IPS DF 4.7 (cell line): ENCODE measurements around the gene STAMBP.
"Not testable (repeated sequence)": the region's sequence is repeated elsewhere in the genome, so short reads cannot be mapped to it uniquely, and the experiment has no call there.

Source experiments
- DNase-seq: peaks from one replicate; pipeline ENCODE4 v3.0.0-alpha.2; 2013; ENCODE audit warnings: low spot score; ENCODE audit errors: extremely low read depth

STAMBP gene

DNA sequence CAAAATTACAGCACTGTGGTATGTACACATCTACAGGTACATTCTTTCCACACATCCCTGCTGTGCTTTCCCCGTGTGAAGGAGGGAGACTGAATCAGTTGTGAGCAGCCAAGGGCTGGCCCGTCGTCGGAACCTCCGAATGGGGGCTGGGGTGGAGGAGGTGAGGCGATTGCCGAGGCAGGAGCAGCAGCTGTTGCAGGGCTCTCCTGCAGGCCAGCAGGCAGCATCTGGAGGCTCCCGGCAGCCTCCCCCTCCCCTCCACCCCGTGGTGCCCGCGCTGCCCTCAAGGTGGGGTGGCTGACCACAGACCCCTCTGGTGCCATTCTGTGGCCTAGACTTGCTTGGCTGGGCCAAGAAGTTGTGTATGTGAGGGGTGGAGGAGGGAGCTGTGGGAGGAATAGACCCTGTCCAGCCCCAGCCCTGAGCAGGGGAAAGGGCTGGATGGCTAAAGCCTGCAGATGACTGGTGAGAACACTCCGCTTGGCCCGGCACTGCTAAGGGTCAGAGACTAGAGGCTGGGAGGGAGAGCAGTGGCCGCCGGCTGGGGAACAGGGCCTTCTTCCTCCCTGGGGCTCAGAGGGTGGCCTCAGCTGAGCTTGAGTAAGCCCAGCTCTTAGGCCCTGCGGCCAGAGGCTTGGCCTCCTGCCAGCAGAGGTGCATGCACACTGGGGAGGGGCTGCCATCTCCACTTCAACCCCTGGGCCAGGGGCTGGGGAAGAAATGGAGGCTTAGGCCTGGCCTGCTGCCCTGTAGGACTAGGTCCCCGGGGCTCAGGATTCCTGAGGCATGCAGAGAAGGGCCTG, 7.6 kb downstream of the STAMBP start:
- DNase-seq = no peak

DNA sequence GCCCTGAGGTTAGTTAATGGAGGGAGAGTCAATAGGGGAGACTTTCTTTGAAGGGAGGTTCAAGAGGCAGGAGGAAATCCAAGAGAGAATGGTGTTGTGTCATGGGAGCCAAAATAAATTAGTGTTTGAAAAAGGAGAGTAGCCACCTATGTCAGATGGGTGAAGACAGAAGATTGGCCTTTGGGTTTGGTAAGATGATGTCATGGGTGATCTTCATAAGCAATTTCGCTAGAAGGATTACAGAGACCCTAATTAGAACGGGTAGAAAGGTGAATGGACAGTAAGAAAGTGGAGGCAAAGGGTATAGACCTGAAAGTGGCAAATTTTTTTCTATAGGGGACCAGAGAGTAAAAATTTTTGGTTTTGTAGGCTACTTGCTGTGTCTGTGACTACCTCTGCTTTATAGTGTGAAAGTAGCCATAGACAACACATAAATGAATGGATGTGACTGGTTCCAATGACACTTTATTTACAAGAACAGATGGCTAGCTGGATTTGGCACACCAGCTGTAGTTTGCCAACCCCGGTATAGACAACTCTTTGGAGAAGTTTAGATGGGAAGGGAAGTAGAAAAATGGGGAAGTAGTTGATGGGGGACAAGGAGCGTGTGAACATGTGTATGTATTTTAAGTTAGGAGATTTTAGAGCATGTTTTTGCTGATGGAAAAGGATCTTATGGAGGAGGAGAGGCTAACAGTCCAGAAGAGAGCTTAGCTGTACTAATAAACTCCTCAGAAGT, 9.3 kb downstream of the STAMBP start:
- no peak for DNase-seq

DNA sequence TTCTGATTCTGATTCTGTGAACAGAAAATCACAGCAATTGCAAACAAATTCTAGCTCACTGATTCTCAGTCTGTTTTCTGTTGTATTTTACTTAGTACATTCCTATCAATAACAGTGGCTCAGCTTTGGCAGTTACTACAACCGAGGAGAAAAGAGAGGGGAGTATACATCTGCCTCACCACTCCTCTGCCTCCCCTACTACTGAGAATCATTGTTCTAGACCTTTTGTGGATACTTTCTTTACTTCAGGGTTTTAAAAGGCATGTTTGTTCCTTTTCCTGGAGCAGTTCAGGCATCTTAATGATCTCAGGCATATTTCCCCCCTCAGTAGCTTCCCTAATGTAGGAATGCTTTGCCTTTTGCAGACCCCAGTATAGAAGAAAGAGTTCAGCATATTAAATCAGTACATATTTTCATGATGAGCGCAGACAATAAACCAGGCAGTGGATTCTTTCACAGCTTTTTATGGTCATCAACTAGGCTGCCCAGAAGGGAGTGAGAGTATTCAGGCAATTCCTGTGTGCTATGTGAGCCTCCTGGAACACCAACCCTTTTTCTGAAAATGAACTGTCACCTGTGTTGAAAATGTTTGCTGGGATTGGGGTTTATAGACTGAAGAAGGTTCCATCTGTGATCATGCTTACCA, 10.3 kb downstream of the STAMBP start:
- DNase-seq = no peak

DNA sequence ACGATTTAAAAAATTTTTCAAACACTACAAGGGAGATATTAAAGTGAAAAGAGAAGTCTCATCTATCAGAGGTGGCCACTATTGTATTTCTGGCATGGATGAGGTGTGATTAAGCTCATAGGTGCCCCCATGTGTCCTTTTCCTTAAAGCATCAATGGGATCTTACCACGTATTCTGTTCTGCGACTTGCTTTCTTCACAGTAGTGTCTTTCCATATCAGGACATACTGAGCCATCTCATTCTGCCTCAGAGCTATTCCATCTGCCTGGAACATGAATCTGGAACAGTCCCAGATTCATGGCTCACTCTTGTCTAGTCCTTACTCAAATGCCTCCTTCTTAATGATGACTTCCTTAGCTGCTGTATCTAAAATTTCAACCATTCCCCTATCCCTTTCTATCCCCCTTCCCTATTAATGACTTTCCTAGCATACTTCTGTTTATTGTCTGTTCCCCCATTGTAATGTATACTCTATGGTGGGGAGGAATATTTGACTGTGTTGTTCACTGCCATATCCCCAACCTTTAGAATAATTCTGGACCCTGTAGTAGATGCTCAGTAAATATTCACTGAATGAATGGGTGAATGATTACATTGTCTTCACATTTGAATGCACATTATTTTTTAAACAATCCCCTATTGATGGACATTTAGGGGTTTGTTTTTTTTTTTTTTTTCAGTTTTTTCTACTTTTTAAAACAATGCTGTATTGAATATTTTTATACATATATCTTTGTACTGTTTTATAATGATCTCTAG, 11.1 kb downstream of the STAMBP start:
- DNase-seq = no peak

DNA sequence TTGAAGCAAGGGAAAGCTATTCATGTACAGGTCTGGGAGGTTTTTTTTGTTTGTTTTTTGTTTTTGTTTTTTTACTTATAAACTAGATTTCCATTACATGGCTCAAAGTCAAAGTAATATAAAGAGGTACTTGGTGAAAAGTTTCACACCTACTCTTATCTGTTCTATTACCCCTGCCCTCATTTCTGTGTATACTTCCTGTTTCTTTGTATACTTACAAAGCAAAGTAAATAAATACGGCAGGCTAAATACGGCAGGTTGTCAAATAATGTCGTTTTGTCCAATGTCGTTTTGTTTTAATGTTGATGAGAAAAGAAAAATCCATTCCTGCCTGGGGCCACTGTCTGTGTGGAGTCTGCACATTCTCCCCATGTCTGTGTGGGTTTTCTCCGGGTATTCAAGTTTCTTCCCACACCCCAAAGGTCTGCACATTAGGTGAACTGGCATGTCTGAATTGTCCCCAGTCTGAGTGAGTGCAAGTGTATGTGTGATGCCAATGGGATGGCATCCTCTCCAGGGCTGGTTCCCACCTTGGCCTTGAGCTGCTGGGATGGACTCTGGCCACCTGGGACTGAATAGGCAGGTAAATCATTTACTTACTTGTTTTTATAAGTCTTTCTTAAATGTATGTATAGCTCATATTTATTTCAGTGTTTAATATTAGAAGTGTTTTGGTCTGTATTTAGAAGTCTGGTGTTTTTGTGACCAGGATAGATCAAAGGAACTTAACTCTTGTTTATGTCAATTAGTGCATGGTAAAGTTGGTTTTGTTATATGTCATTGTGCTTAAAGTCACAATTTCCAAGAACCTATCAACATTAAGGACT, 13.4 kb downstream of the STAMBP start:
- no peak for DNase-seq

DNA sequence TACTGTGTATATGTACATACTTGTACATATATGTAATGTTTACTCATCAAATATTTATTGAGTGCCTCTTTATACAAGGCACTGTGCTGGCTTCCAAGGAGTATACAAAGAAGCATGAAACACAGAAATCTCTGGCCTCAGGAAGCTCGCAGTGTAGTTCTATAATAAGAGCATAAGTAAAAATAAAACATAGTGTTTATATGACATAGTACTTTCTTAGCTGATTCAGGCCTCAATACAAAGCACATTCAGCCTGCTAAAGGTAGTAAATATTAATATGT, 13.9 kb downstream of the STAMBP start:
- DNase-seq = no peak

DNA sequence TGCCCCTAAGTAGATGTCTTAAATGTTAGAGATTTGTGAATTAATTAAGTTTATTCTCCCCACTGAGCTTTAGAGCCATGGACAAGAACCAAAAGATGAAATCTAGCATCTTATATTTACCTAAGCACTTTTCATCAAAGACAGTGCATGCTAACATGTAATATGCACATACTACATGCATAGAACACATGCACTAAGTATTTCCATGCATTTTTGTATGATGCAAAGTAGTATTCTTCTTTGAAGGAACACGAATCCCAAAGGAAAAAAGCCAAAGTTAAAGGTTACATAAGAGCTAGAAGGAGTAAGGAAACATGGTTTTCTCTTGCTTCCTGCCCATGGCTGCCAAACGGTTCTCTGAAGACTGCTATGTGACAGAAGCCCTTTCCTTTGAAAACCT, 15.3 kb downstream of the STAMBP start:
- DNase-seq = no peak

DNA sequence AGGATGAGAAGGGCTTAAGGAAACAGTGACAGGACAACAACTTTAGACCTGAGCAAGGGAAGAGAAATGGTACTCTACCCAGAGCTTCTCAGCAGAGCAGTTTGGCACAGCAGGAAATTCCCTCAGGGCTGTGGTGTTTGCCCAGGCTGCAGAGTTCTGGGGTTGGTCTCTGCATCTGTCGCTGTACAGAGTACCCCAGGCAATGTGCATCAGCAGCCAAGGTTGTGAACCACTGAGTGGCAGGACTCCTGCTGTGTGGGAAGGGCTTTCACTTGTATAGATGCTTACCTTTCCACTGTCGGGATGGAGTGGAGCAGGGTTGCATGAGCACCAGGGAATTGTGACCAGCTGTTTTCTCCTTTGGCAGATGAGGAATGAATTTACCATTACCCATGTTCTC, 21.2 kb downstream of the STAMBP start:
- DNase-seq = no peak

DNA sequence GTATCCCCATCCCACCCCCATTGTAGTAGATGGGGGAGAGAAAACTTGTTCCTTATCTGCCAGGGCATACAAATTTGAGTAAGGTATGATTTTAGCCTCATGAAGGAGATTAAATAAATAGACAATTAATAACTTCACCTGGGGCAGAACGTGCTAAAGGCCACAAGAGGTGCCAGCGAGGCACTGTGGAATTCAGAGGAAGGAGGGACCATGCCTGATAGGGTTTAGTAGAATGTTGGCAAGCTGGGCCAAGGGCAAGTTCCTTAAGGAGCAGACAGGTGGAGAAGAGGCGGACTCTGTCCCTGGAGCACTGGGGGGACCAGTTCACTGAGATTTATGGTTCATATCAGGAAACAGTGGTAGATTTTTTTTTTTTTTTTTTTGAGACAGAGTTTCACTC, 22.5 kb downstream of the STAMBP start:
- DNase-seq = no peak

DNA sequence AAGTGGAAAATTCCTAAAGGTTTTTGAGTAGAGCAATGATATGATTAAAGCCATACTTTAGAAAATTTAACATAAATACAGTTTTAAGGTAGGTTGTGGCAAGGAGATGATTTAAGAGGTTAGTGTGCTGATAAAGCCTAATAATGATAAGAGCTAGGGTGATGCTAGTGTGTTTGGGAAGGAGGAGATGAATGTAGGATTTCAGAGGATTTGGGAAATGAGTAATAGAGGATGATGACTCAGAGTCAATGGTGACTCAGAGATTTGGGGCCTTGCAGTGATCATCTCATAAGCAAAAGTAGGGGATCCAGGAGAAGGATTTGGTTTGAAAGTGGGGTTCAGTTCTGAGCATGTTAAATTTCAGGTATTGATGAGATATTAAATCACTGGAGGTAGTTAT, 23.3 kb downstream of the STAMBP start:
- DNase-seq = no peak

DNA sequence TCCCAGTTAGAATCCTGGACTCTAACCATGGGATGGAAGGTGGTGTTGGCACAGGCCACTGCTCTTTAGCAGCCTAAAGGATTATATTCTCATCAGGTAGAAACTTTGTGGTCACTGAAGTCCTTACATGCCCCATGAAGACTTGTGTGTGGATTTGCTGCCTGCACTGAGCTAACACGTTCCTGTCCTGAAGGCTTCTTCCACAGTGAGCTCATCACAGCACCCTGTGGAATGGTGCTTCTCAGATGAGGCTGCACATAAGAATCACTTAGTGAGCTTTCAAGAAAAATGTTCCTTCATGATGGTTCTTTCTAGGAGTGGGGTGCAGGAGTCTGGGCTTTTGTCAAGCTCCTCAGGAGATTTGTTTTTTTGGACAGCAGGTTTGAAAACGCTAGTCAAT, 26.8 kb downstream of the STAMBP start:
- no peak for DNase-seq

DNA sequence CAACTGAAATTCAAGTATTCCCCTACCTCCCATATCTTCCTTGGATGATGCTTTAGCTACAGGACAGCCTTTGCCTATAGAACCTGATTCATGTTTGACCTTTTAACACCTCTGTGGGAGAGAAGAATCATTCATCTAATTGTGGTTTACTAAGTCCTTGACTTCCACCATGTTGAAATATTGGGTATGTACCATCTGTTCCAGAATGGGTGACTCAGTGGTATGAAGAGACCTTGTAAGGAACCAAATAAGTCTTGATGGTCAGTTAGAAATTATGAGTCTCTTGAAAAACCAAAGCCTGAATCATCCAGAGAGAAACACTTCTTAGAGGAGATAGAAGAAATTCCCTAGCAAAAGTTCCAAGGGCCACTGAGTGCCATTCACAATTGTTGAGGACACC, 27.5 kb downstream of the STAMBP start:
- DNase-seq = no peak

DNA sequence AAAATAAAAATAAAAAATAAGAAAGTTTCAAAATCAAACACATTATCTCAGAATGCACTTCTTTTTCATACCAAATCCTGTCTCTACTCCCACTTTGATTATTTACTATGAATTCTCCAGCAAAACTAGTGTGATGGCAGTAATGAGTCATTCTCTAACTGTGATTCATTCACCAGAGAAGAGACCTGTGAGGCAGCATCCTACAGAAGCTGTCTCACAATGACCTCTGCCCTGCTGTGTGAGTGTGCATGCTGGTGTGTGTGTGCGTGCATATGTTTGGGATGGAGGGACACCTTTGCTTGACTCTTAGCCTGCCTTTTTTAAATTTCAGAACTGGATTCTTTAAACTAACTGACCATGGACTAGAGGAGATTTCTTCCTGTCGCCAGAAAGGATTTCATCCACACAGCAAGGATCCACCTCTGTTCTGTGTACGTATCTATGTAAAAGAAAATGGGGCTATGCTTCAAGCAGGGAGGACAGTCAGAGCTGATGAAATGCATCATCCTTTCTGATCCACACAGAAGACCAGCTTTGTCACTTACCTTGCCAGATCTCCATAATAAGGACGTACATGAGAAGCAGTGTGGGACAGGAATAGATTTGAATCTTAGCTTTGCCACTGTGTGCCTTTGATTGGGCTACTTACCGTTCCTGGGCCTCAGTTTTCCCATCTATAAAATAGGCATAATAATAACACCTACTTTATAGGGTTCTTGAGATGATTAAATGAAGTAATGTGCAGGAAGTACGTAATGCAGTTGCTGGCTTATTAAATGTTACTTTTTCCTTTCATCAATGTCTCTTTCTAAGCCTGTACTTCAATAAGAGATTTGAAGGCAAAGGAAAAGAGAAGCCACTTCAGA, 31.2 kb downstream of the STAMBP start:
- DNase-seq = no peak

DNA sequence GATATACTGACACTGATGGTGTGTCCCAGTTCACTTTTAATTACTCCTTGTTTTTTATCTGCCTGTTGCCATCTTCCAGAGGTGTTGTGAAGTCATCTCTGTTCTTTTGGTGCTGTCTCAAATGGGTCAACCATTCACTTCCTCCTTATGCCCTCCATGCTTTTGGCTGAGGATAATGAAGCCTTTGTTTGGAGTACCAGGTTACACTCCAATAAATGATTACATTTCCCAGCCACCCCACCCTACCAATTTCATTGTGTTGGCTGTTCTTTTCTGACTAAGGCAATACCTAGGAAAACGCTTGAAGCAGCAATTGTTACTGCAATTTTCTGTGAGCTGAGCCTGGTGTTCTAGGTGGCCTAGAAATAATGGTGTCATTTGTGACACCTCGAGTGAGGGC, 34.2 kb downstream of the STAMBP start:
- DNase-seq = no peak

DNA sequence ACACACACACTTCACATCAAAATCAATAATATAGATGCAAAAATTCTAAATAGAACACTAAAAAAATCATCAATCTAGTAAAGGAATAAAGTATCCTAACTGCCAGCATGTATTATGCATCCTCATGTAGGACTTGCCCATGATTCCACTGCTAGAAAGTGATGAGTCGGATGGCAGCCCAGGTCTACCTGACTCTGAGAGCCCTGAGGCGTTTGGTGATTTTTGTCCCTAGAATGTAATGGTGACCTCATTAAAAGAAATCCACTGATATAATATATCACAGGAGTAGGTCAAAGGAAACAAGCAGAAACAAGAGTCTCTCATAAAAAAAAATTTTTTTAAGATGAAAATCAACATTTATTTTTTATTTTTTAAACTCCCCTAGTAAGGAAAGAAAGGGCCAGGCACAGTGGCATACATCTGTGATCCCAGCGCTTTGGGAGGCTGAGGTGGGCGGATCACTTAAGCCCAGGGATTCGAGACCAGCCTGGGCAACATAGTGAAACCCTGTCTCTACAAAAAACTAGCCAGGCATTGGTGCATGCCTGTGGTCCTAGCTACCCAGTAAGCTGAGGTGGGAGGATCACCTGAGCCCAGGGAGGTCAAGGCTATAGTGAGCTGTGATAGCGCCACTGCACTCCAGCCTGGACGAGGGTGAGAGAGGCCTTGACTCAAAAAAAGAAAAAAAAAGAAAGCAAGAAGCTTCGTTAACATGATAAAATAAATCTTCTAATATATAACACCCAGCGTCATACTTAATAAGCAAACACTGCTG, 39.6 kb downstream of the STAMBP start:
- DNase-seq = no peak

DNA sequence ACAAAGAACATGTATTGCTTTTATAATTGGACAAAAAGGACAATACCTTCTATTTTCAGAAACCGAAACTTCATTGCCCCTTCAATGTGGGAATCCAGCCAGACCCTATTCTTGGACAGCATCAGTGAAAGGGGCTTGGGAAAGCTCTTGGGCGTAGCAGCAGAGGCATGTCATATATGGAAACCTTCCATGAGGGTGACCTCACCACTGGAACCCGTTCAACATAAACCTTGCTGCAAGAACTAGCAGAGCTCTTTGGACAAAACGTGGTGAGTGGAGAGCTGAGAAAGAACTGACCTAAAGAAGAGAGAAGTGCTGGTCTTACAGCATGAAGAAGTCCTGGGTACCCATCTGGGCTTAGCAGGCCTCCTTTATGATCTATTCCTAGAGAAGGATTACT, 41.3 kb downstream of the STAMBP start:
- DNase-seq = no peak

DNA sequence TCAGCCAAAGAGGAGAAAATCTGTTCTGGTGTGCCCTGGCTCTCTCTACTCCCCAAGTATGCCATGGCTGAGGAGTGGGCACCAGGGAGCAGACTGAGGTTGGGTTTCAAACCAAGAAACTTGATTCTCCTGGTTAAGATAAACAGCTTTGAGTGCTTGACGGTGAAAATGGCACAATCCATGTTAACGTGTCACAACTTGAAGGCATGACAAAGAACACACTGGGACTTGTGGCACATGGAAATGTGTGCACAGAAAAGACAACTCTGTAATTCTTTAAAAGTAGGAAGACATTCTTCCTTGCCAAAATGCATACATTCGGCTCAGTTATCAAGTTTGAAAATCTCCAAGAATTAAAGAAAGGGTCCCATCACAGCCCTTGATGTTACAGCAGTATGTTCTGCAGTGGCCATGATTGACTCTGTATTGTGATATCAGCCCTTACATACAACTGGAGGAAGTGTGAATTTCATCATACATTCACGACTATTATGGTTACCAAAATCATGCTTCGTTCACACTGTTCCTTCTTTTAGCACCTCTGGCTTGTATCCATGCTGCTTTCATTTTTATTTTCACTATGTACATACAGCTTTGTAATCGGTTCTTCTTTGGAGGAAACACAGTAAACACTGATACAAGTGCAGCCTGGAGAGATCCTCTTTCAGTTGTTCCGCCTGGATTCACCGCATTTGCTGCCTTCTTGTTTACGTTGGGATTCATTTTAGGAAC, 48.5 kb downstream of the STAMBP start:
- DNase-seq = no peak

DNA sequence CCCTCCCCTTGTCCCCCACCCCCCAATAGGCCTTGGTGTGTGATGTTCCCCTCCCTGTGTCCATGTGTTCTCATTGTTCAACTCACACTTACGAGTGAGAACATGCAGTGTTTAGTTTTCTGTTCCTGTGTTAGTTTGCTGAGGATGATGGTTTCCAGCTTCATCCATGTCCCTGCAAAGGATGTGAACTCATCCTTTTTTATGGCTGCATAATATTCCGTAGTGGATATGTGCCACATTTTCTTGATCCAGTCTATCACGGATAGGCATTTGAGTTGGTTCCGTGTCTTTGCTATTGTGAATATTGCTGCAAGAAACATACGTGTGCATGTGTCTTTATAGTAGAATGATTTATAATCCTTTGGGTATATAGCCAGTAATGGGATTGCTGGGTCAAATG, 49.2 kb downstream of the STAMBP start:
- not testable (repeated sequence) for DNase-seq

DNA sequence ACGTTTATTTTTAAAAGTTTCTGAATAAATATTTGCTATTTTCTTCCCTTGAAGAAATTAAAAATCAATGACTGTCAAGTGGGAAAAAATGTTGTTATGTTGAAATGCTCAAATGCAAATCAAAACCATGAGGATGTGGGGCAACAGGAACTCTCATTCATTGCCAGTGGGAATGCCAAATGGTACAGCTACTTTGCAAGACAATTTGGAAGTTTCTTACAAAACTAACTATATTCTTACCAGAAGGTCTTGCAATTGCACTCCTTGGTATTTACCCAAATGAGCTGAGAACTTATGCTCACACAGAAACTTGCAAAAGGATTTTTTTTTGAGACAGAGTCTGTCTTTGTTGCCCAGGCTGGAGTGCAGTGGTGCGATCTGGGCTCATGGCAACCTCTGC, 56.6 kb downstream of the STAMBP start:
- no peak for DNase-seq
